A549 (cell line): ENCODE data around the gene CRACR2B. TPM values are rescaled to one million over a fixed set of nuclear protein-coding genes. Genes with fewer than 3 reads are reported as not detected.

Experiments used
- ATAC-seq, 2 experiments: fragments of 200-7000 bp in 1 of 2; fragments of >200 bp in 1 of 2; cut with Nextera tagmentation in 1 of 2; cut with Tn5 transposase in 1 of 2; 3 replicates each; pipeline versions ENCODE4 v1.8.0 to v1.9.1; 2018 to 2020; ENCODE audit warnings: mild to moderate bottlenecking in 1 of 2, moderate library complexity in 1 of 2
- CTCF ChIA-PET: fragments of 300-600 bp; sonication (Branson Sonifier 250); formaldehyde crosslinking; extraction: SDS; loops from one replicate; lab custom pipeline; 2021; ENCODE audit warnings: antibody characterized with exemption, inconsistent platforms; lab: Yijun Ruan, JAX
- POLR2A ChIA-PET: fragments of 350-600 bp; formaldehyde crosslinking; extraction: SDS; loops from one replicate; lab custom pipeline; 2021; ENCODE audit warnings: antibody characterized with exemption, inconsistent platforms; lab: Yijun Ruan, JAX
- DNase-seq, 2 experiments: peaks; one replicate each; pipeline versions ENCODE4 v3.0.0 to v3.0.0-alpha.2; 2011 to 2016; ENCODE audit warnings: low read depth in 1 of 2, low spot score in 1 of 2
- FAIRE-seq: peaks from 2 replicates; lab custom pipeline; 2011; peaks lifted over from hg19 to GRCh38; lab: Jason Lieb, UNC
- H3K27ac ChIP-seq, 2 experiments: fragments of >200 bp; sonication (Bioruptor Twin); formaldehyde crosslinking; 3 replicates each; pipeline ENCODE4 v1.5.1; 2016 to 2017
- H3K4me1 ChIP-seq: fragments of >200 bp; sonication (Bioruptor Twin); formaldehyde crosslinking; 3 replicates; pipeline ENCODE4 v1.6.1; 2016
- H3K4me2 ChIP-seq: fragments of >200 bp; sonication (Bioruptor Twin); formaldehyde crosslinking; 3 replicates; pipeline ENCODE4 v1.6.1; 2016
- H3K4me3 ChIP-seq: fragments of >200 bp; sonication (Bioruptor Twin); formaldehyde crosslinking; 3 replicates; pipeline ENCODE4 v1.5.1; 2016
- H3K9me3 ChIP-seq: fragments of >200 bp; sonication (Bioruptor Twin); formaldehyde crosslinking; 3 replicates; pipeline ENCODE4 v1.6.1; 2016
- ATOH8 ChIP-seq: fragments of 250-450 bp; sonication (Bioruptor Pico); IDR thresholded peaks from 2 replicates; pipeline ENCODE4 v1.5.0; 2020; ENCODE audit warnings: low read depth, mild to moderate bottlenecking, moderate library complexity
- CHD4 ChIP-seq: fragments of 200-600 bp; sonication (generic); IDR thresholded peaks from 2 replicates; pipeline ENCODE4 v1.6.1; 2016; ENCODE audit warnings: antibody characterized with exemption, mild to moderate bottlenecking, borderline replicate concordance
- CTCF ChIP-seq: fragments of >200 bp; sonication (Bioruptor Twin); formaldehyde crosslinking; IDR thresholded peaks from 3 replicates; pipeline ENCODE4 v1.5.1; 2016
- FOSB ChIP-seq: fragments of 250-450 bp; sonication (Bioruptor Pico); IDR thresholded peaks from 2 replicates; pipeline ENCODE4 v1.5.0; 2020; ENCODE audit warnings: mild to moderate bottlenecking, moderate library complexity
- GATA3 ChIP-seq: IDR thresholded peaks from 2 replicates; pipeline ENCODE4 v1.6.1; 2012; ENCODE audit warnings: borderline replicate concordance
- HOXB13 ChIP-seq: fragments of 250-450 bp; sonication (Bioruptor Pico); IDR thresholded peaks from 2 replicates; pipeline ENCODE4 v1.5.0; 2020; ENCODE audit warnings: low read depth, mild to moderate bottlenecking, moderate library complexity
- JUNB ChIP-seq: fragments of >200 bp; sonication (Bioruptor Twin); formaldehyde crosslinking; IDR thresholded peaks from 2 replicates; pipeline ENCODE4 v1.6.1; 2016
- KDM5A ChIP-seq: fragments of 200-600 bp; sonication (generic); IDR thresholded peaks from 2 replicates; pipeline ENCODE4 v1.6.1; 2016; ENCODE audit warnings: antibody characterized with exemption, mild to moderate bottlenecking
- MAFK ChIP-seq: fragments of 450-650 bp; IDR thresholded peaks from 2 replicates; pipeline ENCODE4 v1.6.1; 2014; ENCODE audit not compliant: partially characterized antibody
- POLR2AphosphoS2 ChIP-seq: conservative IDR thresholded peaks from 2 replicates; pipeline ENCODE4 v1.6.1; 2012; ENCODE audit warnings: low read length, improper control_type of control experiment, inconsistent platforms
- RARB ChIP-seq: fragments of 250-450 bp; sonication (Bioruptor Pico); IDR thresholded peaks from 2 replicates; pipeline ENCODE4 v1.8.0; 2021; ENCODE audit warnings: mild to moderate bottlenecking, moderate library complexity
- TP53 ChIP-seq: fragments of 250-450 bp; sonication (Bioruptor Pico); IDR thresholded peaks from 2 replicates; pipeline ENCODE4 v1.5.0; 2021; ENCODE audit warnings: mild to moderate bottlenecking, moderate library complexity
- USF2 ChIP-seq: fragments of 450-650 bp; IDR thresholded peaks from 2 replicates; pipeline ENCODE4 v1.6.1; 2014; ENCODE audit warnings: antibody characterized with exemption
- ZFP36 ChIP-seq: fragments of 450-650 bp; IDR thresholded peaks from 2 replicates; pipeline ENCODE4 v1.6.1; 2014; ENCODE audit warnings: borderline replicate concordance; ENCODE audit not compliant: partially characterized antibody
- WGBS: methylation state at CpG from one replicate; pipeline ENCODE4 v1.1.6; 2017; ENCODE audit errors: missing lambda C conversion rate; 5-methylcytosine and 5-hydroxymethylcytosine counted together
- polyA plus RNA-seq, 4 experiments: library from polyadenylated mRNA; depleted of rRNA in 3 of 4; stranded (reverse); fragments of >200 nt; fragmentation: RNase III in 1 of 4; extraction: RNeasy Plus Mini Kit Qiagen cat#74134 plus additional on column Dnase treatment in 1 of 4; gene quantifications; 2 replicates in 3 of 4; 3 replicates in 1 of 4; pipeline ENCODE4 v1.2.3, GENCODE V29; 2011 to 2017
- TF ChIP-seq, protein P1 (sequence below): IDR thresholded peaks from 2 replicates; pipeline ENCODE4 v1.6.1; 2012; ENCODE audit warnings: low read depth, borderline replicate concordance
- TF ChIP-seq, protein P2 (sequence below): fragments of 250-450 bp; sonication (Bioruptor Pico); IDR thresholded peaks from 2 replicates; pipeline ENCODE4 v1.5.0; 2021; ENCODE audit warnings: mild to moderate bottlenecking, moderate library complexity, borderline replicate concordance

CRACR2B gene
- polyA plus RNA-seq, 2 of the 4 experiments (the other 2 are of a cell fraction), result 1.2 to 3.0 TPM

- no peak for TF ChIP-seq USF2
These were observed 44.1 kb upstream of the CRACR2B start (continued) for GRCh38 chr11:783581-784015.

GRCh38 chr11:786235-787083 lies 41.3 kb upstream of the CRACR2B start:
- POLR2A ChIA-PET, result interaction anchor here (0.6 to 2.0 kb wide), 2 partner anchors 10 kb away, joined by 3 to 5 read pairs; no protein-coding TSS in a partner anchor

More at GRCh38 chr11:786235-787083, 41.3 kb upstream of the CRACR2B start:
- DNase-seq (no peak), ATAC-seq (no peak), FAIRE-seq (no peak)
- Histone ChIP-seq H3K4me1 (peaks cover 23% of the 10 kb centered on the region), H3K9me3 (no peaks in the 10 kb centered on the region), H3K4me3 (no peak overlapping the region), H3K4me2 (no peak overlapping the region), H3K27ac (no peak overlapping the region)
- TF ChIP-seq MAFK (no peak), GATA3 (no peak), POLR2AphosphoS2 (no peak), ATOH8 (CRISPR knock-in tag) (no peak), KDM5A (no peak), CHD4 (no peak), FOSB (CRISPR knock-in tag) (no peak), ZFP36 (no peak), CTCF (no peak), TP53 (CRISPR knock-in tag) (no peak), RARB (CRISPR knock-in tag) (no peak), JUNB (no peak), HOXB13 (CRISPR knock-in tag) (no peak)
- TF ChIP-seq, protein P1, sequence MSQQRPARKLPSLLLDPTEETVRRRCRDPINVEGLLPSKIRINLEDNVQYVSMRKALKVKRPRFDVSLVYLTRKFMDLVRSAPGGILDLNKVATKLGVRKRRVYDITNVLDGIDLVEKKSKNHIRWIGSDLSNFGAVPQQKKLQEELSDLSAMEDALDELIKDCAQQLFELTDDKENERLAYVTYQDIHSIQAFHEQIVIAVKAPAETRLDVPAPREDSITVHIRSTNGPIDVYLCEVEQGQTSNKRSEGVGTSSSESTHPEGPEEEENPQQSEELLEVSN, result no peak
- TF ChIP-seq, protein P2, sequence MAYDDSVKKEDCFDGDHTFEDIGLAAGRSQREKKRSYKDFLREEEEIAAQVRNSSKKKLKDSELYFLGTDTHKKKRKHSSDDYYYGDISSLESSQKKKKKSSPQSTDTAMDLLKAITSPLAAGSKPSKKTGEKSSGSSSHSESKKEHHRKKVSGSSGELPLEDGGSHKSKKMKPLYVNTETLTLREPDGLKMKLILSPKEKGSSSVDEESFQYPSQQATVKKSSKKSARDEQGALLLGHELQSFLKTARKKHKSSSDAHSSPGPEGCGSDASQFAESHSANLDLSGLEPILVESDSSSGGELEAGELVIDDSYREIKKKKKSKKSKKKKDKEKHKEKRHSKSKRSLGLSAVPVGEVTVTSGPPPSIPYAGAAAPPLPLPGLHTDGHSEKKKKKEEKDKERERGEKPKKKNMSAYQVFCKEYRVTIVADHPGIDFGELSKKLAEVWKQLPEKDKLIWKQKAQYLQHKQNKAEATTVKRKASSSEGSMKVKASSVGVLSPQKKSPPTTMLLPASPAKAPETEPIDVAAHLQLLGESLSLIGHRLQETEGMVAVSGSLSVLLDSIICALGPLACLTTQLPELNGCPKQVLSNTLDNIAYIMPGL (CRISPR knock-in tag), result no peak
- CTCF ChIA-PET, result interaction anchor here (0.8 to 1.2 kb wide), 3 partner anchors 10 to 124 kb away, joined by 3 read pairs; no protein-coding TSS in a partner anchor
- 85% methylated on average over 18 of the region's 24 CpGs for WGBS
